Endothelial cell of umbilical vein (primary cell): ENCODE measurements around the gene TMEM179B.

Source experiments
- EZH2 ChIP-seq: IDR thresholded peaks from 2 replicates; pipeline ENCODE4 v1.6.1; 2012; ENCODE audit warnings: borderline replicate concordance, low read depth, mild to moderate bottlenecking, moderate library complexity, low read length, inconsistent platforms; ENCODE audit not compliant: severe bottlenecking
- GATA2 ChIP-seq: IDR thresholded peaks from 2 replicates; pipeline ENCODE4 v1.7.0; 2011; ENCODE audit warnings: low read depth, mild to moderate bottlenecking, moderate library complexity, mixed read lengths, low read length; ENCODE audit not compliant: insufficient read length, insufficient read depth
- POLR2A ChIP-seq: IDR thresholded peaks from 2 replicates; pipeline ENCODE4 v1.6.1; 2012; ENCODE audit warnings: low read depth, mild to moderate bottlenecking, control low read depth, low read length
- TF ChIP-seq, protein P1 (sequence below), 2 donors: IDR thresholded peaks; 1 replicate in 1 of 2; 2 replicates in 1 of 2; pipeline ENCODE4 v1.5.1; 2011; ENCODE audit warnings: low read length in 2 of 2, mild to moderate bottlenecking in 2 of 2, moderate library complexity in 2 of 2, control low read depth in 1 of 2, inconsistent platforms in 1 of 2, low read depth in 1 of 2; ENCODE audit not compliant: insufficient read depth in 1 of 2; ENCODE audit errors: extremely low read depth in 1 of 2

GRCh38 chr11:62839050-62839945, 52.1 kb downstream of the TMEM179B start, which contains the start of gene WDR74:
- TF ChIP-seq, protein P1, sequence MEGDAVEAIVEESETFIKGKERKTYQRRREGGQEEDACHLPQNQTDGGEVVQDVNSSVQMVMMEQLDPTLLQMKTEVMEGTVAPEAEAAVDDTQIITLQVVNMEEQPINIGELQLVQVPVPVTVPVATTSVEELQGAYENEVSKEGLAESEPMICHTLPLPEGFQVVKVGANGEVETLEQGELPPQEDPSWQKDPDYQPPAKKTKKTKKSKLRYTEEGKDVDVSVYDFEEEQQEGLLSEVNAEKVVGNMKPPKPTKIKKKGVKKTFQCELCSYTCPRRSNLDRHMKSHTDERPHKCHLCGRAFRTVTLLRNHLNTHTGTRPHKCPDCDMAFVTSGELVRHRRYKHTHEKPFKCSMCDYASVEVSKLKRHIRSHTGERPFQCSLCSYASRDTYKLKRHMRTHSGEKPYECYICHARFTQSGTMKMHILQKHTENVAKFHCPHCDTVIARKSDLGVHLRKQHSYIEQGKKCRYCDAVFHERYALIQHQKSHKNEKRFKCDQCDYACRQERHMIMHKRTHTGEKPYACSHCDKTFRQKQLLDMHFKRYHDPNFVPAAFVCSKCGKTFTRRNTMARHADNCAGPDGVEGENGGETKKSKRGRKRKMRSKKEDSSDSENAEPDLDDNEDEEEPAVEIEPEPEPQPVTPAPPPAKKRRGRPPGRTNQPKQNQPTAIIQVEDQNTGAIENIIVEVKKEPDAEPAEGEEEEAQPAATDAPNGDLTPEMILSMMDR (IDR thresholded peaks at IDR 0.05; ENCODE audit: extremely low read depth in 1 of 2, insufficient read depth in 1 of 2, low read depth in 1 of 2, low read length in 2 of 2): no peak
- no peak for TF ChIP-seq GATA2
- peak; percentile 92 for TF ChIP-seq POLR2A
- TF ChIP-seq EZH2: no peak
